NCI-H510A treated with DMSO at 0.1 percent for 48 hours (cell line): ENCODE measurements around the gene CLSTN2.

ENCODE experiments used
- DNase-seq: peaks from one replicate; lab custom pipeline; 2025; lab: John Stamatoyannopoulos, UW

The CLSTN2 gene

GRCh38 chr3:140189267-140189666 lies 254.3 kb downstream of the CLSTN2 start:
- DNase-seq: no peak

GRCh38 chr3:140189976-140190375 lies 255.0 kb downstream of the CLSTN2 start:
- DNase-seq: no peak

DNA sequence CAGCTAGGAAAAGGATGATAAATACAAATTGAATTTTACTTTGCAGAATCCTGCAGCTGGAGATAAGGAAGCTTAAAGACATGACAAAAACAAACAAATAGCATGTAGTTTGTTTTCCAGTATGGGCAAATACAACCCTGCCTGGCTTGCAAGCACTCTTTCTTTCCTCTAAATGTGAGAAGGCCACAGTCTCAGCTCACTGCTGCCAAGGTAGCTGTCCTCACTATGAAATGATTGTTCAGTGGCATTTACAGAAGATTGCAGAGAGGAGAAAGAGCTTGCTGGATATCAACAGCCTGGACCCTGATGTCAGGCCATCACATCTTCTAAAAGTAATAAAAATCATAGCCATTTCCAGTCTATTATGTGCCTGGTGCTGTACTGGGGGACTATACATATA lies 262.0 kb downstream of the CLSTN2 start:
- no peak for DNase-seq

GRCh38 chr3:140198242-140198641 lies 263.3 kb downstream of the CLSTN2 start:
- DNase-seq: no peak

GRCh38 chr3:140199008-140199407 lies 264.0 kb downstream of the CLSTN2 start:
- no peak for DNase-seq

- peak; percentile 8 for DNase-seq
Measured at GRCh38 chr3:140199743-140200142, 264.8 kb downstream of the CLSTN2 start.

GRCh38 chr3:140203510-140203909 lies 268.5 kb downstream of the CLSTN2 start:
- DNase-seq: peak; percentile 80

DNA sequence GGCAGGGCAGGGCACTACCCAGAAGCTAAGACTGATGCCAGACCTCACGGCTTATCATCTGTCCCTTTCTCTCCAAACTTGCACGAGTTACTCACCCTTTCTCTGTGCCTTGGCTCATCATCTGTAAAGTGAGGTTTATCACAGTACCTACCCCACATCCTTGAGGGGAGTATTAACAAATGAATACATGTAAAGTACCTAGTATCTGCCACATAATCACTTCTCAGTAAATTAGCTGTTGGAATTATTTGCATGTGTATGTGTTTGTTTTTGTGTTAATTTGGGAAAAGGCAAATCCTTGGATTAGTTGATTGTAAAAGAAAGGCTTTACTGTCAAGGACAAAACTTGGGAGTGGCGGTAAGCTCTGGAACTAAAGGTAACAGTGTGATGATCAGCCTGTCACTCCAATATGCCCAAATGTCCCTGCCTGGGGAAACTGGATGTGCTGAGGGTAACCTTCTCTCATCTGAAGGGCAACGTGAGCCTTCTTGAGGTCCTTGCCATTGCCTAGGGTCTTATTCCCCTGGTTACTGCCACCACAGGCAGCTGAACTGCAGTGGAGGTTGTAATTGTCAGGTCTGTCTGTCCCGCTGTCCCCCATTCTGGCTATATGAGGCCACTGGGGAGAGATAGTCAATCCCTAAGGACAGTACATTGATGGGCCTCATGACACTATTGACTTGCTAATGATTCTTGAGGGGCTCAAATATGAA lies 269.4 kb downstream of the CLSTN2 start:
- DNase-seq: no peak

DNA sequence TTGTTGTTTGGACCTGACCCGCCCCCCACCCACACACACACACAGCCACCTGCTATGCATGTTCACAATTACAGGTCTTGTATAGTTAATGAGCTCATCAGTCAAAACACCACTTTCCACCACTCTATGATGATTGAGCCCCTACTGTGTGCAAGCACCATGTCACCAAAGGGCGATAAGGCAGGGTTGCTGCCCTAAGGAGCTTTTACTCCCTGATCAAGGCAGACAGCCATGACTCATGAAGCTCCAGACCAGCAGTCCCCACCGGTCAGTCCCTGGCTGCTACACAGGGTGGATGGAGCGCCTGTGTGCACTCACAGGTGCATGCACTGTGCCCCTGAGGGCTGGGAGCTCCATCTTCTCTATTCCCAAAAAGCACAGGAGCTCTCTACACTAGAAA lies 270.6 kb downstream of the CLSTN2 start:
- no peak for DNase-seq

GRCh38 chr3:140206196-140207040 lies 271.4 kb downstream of the CLSTN2 start:
- DNase-seq: peak; percentile 31

GRCh38 chr3:140207541-140207940 lies 272.6 kb downstream of the CLSTN2 start:
- peak; percentile 58 for DNase-seq

DNA sequence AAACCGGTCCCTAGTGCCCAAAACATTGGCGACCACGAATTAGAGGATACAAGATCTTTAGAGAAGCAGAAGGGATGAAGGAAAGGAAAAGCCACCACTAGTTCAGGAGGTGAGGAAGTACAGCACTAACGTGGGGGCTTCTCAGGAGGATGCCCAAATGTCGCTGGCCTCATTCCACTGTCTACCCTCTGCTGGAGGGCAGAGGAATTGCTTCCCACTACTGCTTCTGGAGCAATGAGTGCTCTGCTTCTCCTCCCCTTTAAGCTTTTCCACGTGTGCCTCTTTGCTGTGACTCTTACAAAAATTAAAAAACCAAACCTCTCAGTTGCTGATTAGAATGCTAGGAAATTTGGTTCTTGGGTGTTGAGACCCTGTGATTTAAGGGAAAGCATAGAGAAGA lies 281.3 kb downstream of the CLSTN2 start:
- DNase-seq: no peak

- DNase-seq: no peak
Measured at GRCh38 chr3:140219291-140219690, 284.3 kb downstream of the CLSTN2 start.

DNA sequence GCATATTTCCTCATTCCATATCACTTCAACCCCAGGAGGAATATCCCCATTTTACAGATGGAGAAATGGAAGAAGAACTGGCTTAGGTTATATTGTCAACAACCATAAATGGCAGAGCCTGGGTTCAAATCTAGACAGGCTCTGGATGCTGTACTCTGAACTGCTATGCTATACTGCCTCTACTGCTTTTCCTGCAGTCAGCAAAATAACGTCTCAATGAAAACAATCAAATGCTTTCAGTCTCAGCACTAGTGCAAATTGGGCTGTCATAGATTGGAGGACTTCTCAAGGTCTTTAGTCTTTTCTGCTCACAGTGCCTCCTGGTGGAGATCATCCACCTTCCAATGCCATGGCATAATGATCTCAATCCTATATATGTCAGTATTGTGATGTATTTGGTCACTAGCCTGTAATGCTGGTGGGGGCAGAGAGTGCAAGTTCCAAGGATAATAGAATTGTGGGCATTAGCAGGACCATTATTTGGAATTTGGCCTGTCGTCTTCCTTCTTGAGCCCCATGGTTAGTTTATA lies 285.0 kb downstream of the CLSTN2 start:
- no peak for DNase-seq

- no peak for DNase-seq
Measured at GRCh38 chr3:140223197-140223596, 288.2 kb downstream of the CLSTN2 start.

- DNase-seq: no peak
Measured at GRCh38 chr3:140223631-140224030, 288.6 kb downstream of the CLSTN2 start.

DNA sequence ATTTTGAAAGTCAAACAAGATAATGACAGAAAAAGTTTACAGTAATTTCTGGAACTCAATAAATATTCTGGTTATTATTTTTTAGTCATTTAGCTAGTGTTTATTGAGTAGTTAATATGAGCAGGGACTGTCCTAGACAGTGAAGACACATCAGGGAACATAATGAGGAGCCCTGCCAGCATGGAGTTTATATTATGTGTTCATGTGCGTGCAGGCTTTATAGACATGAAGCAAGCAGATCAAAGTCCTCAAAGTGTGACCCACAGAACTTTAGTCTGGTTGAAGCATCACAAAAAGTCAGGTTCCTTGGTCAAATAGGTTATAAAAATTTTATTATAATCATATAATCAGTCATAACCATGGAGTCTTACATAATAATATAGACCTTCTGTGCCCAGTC lies 289.3 kb downstream of the CLSTN2 start:
- DNase-seq: no peak

GRCh38 chr3:140225996-140226395 lies 291.0 kb downstream of the CLSTN2 start:
- DNase-seq: no peak

GRCh38 chr3:140233702-140234101 lies 298.7 kb downstream of the CLSTN2 start:
- no peak for DNase-seq

DNA sequence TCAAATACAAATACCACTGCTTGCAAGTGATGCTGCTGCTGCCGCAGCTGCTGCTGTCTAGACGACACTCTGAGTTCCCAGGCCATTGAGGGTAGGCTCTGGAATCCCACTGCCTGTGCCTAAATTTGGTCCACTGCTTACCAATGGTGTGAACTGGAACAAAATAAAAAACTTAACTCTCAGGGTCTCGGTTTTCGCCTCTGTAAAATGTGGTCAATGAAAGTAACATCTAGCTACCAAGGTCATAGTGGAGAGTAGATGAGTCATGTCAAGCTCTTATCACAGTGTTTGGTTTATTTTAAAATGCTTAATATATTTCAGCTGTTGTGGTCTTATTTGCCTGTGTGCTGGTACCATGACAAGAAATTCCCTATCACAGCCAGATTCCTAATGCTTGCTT lies 299.3 kb downstream of the CLSTN2 start:
- DNase-seq: no peak

DNA sequence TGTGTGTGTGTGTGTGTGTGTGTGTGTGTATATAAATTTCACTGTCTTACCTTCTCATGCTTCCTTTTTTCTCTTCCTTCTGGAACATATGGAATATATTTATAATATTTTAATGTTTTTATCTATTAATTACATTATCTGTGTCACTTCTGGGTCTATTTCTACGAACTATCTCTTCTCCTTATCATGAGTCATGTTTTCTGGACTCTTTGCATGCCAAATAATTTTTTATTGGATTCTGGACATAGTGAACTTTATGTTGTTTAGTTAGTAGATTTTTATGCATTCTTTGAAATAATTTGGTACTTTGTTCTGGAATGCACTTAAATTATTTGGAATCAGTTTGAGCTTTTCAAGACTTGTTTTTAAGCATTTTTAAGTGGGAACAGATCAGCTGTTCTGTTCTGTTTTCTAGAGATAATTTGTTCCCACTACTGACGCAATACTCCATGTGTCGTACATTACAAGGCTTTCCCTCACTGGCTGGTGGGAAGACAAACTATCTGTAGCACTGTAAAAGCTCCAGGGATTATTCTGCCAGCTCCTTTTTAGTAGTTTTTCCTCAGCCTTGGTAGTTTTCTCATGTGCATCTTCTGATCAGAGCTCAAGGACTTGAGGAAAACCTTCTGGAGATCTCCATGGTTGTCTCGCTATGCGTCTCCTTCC lies 302.0 kb downstream of the CLSTN2 start:
- no peak for DNase-seq

- no peak for DNase-seq
Measured at GRCh38 chr3:140238646-140239314, 303.8 kb downstream of the CLSTN2 start.
